T follicular helper cell (primary cell): ENCODE results near the gene ARHGAP26.

ENCODE experiments used
- DNase-seq: peaks from one replicate; pipeline ENCODE4 v3.0.0-alpha.2; 2020; ENCODE audit warnings: low read depth

Gene ARHGAP26

DNA sequence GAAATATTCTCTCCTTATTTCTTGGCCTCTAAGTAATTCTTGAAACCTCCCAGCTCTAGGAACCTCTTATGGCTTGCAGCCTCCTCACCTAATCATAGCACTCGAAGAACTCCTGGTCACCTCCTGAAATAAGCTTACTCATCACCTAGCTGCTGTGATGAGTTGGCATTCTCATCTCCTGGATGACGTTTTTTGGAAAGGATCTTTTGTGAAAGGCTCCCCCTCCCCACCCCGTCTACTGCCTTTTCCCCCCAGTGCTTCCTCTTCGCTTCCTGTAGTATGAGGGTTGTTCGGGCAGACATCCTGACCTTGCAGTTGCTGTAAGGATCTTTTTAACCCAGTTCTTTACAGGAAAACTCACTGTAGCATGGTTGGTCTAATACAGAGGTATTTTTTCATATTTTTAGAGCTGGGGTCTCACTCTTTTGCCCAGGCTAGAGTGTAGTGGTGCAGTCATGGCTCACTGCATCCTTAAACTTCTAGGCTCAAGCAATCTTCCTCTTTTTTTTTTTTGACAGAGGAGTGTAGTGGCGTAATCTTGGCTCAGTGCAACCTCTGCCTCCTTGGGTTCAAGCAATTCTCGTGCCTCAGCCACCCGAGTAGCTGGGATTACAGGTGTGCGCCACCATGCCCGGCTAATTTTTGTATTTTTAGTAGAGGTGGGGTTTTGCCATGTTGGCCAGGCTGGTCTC is 41.8 kb downstream of the ARHGAP26 start:
- no peak for DNase-seq

DNA sequence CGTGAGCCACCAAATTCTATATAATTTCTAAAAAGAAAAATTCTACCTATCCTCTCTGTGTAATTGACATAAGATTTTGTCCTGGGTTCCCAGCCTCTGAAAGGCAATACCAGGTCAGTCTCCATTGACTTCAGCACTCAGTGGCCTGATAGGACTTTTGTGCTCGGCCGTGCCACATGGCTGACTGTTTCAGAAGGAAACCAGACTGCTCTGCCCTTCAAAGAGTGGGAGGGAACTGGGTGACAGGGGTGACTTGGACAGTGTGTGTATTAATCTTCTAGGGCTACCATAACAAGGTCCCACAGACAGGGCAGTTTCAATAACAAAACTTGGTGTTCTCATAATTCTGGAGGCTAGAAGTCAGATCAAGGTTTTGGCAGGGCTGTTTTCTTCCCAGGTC is 43.0 kb downstream of the ARHGAP26 start:
- DNase-seq: no peak

DNA sequence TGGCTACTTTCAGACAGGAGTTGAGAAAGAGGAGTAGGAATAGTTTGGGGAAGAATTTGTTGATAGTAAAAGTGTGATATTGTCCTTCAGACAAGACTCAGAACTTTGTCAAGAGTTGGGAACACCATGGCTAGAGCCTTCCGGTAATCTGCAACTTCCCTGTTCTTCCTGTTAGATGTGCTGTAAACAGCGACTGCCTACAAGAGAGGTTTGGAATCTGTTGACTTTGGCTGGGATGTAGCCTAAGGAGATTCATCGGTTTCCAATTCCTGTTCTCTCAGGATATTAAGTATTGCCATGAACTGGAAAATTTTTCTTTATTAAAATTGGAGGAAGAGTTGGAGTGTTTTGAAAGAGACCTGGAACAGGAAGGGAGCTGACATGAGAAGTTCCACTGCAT is 43.9 kb downstream of the ARHGAP26 start:
- no peak for DNase-seq

DNA sequence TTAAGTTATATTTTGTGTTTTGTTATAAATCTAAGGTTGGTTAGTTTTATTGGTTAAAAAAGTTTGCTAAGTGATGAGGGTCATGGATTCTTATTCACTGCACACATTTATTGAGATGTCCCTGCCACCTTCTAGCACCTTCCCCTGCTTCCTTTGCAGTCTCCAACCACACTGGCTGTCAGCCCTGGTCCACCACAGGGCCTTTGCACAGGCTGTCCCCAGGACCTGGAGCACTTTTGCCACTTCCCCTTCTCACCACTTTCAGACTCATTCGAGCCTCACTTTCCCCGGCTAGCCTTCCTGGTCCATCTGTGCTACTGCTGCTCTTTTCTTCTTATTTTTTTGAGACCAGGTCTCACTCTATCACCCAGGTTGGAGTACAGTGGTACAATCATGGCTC is 45.3 kb downstream of the ARHGAP26 start:
- DNase-seq: no peak

DNA sequence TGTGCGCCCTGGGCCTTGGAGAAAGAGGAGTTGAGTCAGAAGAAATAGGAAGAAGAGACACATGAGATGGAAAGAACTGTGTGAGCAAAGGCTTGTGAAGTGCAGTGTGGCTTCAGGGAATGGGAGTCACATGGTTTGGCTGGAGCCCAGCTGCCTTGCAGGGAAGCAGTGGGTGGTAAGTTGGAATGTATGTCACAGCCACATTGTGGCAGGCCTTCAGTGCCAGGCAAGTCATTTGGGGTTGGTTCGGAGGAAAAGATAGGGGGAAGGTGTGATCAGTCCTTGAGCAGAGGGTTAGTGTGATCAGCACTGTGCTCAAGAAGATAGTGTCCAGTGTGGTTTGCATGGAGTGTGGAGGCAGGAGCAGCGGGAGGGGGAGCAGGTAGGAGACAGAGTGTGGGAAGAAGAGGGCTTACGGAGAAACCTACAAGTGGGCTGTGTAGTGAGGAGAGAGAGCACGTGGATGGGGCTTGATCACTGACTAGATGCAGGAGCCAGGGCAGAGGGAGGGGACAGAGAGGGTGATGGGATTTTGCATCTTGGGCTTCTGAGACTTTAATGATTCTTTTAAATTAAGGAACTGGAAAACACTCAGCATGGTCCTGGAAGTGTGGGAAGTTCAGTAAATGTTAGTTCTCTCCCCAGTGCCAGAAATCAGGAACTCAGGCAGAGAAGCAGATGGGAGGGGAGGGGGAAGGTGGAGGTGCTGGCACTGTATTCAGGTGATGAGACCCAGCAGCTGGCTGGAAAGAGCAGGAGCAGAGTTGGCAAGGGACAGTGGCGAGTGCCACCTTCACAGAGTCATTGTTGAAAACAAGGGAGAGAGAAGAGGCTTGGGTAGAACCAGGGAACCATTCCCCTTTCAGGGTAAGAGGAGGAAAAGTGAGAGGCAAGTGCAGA is 46.6 kb downstream of the ARHGAP26 start:
- DNase-seq: no peak

DNA sequence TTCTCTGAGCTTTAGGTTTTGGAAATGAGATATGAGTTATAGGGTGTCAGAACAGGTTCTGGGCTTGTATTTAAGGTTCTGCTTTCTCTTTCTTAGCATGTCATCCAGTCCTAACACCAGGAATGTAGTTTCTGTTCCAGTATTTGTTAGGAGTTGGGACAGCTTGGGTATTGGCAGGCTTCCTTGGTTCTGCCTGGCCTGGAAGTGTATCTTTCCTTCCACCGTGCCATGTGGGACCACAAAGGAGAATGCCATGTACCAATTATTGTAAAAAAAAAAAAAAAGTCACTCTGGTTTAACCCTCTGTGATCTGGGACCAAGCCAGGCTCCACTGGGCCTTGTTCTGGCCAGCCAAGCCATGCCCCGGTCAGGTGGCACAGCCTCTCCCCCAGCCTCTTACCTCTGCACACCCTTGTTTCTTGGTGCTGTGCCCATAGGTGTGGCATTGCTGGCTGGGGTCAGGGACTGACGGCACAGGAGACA is 47.8 kb downstream of the ARHGAP26 start:
- no peak for DNase-seq

DNA sequence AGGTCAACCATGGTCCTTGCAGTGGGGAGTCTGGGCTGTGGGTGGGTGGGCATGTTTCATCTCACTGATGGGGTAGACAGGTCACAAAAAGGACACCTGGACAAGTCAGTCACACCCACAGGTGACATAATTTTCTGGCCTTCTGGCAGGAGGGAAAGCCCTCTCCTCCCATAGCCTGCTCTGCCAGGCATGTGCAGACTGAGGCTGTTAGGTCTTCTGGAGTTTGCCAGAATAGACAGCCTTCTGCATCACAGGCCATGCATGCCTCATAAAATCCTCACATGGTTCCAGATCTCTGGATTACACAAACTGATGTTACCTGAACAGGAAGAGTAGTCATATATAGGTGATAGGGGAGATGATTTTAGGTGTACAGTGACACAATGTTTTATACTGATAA is 49.1 kb downstream of the ARHGAP26 start:
- DNase-seq: no peak

DNA sequence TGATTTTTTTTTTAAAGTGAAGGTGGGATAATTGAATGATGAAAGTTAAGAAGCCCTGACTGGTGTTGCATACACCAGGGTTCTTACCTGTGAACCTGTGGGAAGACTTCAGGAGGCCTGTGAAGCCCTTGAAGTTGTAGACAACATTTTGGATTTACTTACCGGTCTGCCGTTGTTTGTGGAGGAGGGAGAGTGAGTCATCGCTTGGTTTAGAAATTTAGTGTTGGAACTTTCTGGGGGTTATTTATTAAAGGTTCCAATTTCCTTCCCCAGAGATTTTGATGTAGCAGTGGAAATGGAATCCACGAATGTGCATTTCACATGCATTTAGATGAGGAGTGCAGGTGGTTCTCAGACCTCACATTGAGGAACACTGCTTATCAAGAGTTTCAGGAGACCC is 49.6 kb downstream of the ARHGAP26 start:
- DNase-seq: no peak

DNA sequence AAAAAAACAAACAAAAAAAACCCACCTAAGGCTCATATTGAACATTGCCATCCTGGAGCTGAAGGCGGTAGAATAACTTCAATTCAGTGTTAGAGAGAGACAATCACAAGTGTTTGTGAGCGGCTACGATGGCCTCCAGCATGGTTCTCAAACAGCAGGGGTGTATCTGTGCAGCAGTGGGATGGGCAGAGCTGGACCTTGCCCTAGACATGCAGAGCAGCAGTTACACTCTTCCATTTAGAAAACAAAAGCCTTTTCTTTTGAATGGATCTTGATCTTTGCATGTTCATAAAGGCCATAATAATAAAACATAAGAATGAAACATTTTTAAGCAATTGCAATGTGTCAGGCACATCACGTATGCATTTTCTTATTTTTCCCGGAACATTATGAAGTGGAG is 50.3 kb downstream of the ARHGAP26 start:
- DNase-seq: no peak

DNA sequence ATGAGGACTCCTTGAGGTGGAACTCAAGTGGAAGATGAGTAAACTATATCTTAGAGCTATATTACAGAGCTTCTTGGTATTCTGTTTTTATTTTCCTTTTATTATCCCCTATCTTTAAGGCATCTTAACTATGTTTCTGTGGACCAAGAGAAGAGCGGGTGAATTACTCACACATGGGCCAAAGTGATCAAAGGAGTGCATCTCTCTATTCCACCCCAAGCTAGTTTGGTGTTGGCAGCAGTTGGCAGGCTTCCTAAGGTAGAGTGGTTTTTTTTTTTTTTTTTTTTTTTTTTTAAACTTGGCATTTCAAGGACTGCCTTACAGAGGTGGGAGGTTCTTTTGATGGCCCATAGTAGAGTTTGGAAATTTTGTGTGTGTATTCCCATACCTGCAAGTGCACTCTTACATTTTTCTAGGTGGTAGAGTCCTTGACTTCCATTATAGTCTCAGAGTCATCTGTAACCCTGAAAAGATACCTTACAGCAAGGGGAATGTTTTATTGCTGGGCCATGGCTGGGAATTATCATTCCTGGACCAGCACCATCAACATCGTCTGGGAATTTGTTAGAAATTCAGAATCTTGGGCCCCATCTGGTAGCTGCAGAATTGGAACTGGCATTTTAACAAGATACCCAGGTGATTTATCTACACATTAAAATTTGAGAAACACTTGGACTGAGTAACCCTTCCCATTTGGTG is 51.0 kb downstream of the ARHGAP26 start:
- no peak for DNase-seq

DNA sequence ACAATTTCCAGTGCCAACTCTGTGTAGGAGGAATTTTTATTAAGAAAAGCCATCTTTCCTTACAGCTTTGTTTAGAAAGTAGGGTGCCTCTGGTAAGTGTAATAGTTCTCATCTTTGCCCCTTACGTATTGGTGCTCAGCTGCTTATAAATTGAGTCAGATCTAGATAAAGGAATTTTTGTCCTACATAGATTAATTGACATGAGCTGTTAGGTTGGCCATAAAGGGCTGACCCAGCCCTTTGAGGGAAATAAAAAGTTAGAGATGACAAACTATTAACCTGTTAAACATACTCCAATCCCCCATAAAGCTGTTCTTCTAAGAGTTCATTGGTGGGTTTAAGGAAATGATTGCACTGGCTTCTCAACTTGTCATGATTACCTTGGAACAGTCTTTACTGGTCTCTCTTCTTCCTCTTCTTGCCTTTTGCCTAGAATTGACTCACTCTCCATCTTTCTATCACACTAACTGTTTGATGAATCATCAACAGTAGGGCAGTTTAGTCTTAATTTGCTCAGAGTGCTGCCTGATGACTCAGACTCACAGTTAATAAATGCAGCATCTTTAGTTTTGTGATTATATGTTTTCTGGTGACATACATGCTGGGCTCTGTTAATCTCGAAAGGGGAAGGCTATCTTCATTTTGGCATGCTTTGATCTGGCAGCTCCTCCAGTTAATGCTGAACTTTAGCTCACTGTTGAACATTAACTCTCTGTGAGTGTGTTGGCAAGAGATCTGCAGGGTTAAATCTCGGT is 51.7 kb downstream of the ARHGAP26 start:
- no peak for DNase-seq

DNA sequence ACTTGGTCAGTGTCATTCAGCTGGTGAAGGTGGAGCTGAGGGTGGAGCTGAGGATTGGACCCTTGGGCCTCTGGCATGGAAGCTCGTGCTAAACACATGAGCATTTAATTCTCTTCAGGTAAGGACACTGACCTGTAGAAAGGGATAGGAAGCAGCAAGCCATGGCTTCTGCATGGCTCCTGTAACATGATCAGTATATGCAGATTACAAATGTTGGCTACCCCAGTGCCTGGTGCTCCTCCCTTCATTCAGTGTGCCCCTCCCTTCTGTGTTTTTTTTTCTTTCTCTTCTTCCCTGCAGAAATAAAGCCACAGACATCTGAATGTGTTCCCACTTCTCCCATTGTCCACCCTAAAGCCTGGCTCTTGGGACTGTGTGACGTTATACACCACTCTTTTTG is 52.9 kb downstream of the ARHGAP26 start:
- DNase-seq: no peak

DNA sequence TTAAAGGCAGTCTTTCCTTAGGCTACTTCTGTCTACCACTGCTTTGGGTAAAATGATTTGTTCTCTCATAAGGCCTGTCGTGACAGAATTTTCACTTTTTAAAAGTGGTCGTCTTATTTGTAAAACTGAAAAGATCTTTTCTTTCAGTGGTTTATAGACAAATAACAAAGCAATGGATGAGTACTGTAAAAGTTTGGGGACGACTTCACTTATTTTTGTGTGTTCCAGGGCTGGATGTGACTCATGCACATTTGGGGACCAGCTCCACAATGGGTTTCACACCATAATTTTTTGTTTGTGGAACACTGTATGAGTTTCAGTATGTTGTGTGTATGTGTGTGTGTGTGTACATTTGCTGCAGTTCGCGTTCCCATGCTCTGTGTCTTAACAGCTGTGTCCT is 53.6 kb downstream of the ARHGAP26 start:
- no peak for DNase-seq

DNA sequence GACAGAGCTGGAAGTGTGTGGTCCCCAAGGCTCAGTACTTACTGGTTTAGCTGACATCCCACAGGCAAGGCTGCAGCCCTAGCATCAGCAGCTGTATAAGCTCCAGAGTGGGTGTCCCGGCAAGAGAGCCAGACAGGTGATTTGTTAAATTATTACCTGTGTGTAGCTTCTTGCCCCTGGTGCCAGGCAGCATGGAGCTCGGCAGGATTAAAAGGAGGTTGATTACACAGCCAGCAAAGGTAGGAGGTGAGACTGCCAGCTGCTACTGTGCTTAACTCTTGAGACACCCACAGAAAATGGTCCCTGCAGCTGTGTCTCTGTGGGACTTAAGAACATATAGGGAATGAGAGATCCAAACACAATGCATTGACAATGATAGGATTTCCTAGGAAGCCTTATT is 54.2 kb downstream of the ARHGAP26 start:
- no peak for DNase-seq

DNA sequence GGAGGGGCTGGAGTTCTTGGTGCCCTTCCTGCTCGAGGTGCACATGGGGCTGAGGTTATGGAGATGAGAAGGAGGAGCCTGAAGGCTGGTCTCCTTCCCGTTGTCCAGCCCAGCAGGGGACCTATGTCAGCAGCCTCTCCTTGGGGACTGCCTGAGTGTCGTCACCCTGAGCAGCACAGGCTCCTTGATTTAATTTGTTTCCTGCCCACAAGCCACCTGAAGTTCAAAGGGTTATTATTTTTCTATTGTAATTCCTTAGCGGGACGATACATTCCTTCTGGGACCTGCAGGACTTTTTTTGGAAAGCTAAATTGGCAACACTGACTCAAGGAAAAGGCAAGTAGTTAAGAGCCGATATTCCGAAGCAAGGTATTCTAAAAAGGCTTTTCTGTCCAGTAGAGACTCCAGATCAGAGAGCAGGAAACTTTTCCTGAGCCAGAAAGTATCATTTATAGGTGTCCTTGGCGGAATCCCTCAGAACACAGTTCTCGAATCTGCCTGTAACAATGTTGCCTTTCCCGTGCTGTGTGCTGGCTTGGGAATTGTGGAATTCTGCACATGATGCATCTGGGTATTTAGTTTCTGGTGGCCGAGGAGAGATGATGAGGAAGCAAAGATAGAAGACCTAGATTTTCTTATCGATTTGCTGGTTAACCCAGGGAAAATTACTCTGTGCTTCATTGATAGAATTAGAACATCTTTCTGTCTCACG is 55.4 kb downstream of the ARHGAP26 start:
- DNase-seq: no peak

DNA sequence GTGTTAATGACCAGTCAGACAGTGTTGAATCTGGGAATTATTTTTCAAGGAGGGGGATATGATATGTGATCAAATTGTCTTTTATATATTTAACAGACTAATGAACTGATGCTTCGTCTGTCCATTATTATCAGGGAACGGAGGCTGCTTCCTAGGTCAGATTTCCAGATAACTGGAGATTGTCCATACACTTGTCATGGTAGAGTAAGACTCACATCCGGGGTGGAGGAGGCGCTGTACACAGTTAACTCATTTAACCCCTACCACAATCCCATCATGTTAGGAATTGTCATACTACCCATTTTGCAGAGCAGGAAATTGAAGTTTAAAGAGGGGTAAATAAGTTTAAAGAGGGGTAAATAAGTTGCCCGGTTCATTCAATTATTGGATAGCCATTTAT is 55.9 kb downstream of the ARHGAP26 start:
- no peak for DNase-seq

DNA sequence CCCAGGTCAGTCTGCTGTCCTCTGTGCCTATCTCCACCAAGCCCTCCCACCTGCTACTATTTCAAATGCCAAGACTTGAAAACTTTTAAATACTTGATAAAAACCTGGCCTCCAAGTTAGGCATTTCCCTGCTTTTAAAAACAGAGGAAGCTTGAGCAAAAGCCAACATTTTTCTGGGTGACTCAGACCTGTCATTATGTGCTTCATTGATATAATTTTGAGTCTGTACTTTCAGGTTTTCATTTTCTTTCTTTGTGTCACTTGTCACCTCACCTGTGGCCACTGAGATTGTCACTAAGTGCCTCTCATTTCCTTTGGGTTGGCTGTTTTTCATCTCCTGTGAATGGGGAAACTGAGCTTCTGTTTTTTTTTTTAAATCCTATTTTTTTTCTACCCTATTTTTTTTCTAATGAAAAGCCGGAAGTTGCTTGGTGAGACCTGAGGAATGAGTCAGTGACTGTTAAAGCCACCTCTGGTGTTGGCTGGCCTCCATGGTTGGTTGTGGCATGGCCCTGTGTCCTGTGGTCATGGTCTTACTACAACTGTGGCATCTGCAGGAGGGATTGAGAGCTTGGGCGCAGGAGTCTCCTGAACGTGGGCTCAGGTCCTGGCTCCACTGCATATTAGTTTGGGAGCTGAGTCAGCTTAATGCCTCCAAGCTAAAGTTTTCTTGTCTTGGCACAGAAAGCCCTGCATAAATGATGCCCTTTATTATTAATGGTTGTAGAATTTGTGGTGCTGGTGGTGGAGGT is 56.7 kb downstream of the ARHGAP26 start:
- DNase-seq: no peak

DNA sequence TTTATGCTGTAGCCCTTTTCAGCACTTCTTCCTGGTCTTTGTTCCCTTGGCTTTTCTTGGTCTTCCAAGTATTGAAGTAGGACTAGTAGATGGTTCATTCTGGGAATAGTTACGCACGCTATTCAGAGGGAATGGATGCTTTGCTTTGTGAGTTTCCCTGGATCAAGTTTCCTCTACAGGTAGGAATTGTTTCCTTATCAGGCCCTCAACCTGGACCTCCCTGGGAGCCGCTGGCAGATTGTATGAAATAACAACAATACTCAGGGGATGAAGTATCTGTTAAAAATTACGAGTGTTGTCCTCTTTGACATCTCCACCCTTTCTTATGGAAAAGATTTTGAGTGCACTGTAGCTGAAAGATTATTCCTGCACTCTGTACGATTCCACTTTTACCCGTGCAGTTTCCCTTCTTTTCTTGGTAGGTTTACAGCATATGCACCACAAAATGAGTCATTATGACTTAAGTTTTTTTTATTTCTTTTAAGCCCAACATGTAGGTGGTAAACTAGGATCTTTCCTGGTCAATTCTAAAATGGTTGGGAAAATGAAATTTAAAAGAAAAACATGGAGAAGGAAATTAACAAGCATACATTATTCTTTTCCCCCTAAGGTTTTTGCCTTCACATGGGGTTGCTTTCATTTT is 57.9 kb downstream of the ARHGAP26 start:
- DNase-seq: no peak

DNA sequence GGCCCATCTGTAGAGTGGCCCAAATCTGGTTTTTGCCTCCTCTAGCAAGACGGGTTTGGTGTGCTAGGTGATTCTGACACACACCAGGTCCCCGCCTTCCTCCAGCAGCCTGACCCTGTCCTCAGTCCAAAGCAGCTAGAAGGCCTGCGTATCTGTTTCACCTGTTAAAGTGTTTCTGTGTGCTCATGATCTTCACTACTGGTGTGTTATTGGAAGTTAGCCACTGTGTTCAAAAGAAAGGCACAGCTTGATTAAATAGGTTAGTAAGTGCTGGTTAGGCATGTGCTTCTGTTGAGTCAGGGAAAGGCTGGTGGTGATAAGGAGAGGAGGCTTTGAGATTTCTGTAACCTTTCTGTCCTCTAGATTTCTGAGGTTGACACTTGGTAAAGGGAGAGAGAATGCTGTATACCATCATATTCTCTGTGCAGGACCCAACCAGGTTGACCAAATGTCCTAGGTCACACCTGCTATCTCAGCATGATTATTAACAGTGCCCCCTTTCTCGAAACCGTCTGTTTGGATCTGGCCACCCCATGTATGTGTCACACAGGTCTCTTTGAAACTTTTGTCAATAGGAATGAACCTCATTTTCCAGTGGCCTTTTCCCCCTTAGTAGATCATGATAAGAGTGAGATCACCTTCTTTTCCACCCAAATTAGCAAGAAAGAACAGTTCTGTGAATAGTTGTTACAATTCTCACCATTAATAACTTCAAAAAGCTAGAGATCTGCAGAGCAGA is 58.8 kb downstream of the ARHGAP26 start:
- no peak for DNase-seq
